A673 (cell line): ENCODE results near the gene CFAP46.

ENCODE experiments used
- EZH2 ChIP-seq: fragments of 200-600 bp; sonication (generic); IDR thresholded peaks from 2 replicates; pipeline ENCODE4 v1.6.1; 2017; ENCODE audit warnings: borderline replicate concordance, low read depth, mild to moderate bottlenecking, mixed read lengths, antibody characterized with exemption, low read length; ENCODE audit not compliant: poor library complexity, severe bottlenecking
- TF ChIP-seq, protein P1 (sequence below): fragments of 300-800, 200-600 bp; sonication (generic); conservative IDR thresholded peaks from 2 replicates; pipeline ENCODE4 v1.5.1; 2017; ENCODE audit warnings: low read depth, mild to moderate bottlenecking, antibody characterized with exemption, low read length, moderate library complexity, mixed read lengths

- TF ChIP-seq, protein P1, sequence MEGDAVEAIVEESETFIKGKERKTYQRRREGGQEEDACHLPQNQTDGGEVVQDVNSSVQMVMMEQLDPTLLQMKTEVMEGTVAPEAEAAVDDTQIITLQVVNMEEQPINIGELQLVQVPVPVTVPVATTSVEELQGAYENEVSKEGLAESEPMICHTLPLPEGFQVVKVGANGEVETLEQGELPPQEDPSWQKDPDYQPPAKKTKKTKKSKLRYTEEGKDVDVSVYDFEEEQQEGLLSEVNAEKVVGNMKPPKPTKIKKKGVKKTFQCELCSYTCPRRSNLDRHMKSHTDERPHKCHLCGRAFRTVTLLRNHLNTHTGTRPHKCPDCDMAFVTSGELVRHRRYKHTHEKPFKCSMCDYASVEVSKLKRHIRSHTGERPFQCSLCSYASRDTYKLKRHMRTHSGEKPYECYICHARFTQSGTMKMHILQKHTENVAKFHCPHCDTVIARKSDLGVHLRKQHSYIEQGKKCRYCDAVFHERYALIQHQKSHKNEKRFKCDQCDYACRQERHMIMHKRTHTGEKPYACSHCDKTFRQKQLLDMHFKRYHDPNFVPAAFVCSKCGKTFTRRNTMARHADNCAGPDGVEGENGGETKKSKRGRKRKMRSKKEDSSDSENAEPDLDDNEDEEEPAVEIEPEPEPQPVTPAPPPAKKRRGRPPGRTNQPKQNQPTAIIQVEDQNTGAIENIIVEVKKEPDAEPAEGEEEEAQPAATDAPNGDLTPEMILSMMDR = no peak
- TF ChIP-seq EZH2 = no peak
These were observed 106.5 kb downstream of the CFAP46 start for GRCh38 chr10:132835848-132836233.
